ENCODE results near the gene AKAP8L.
"Not testable (repeated sequence)": the region's sequence is repeated elsewhere in the genome, so short reads cannot be mapped to it uniquely, and the experiment has no call there.

AKAP8L gene

DNA sequence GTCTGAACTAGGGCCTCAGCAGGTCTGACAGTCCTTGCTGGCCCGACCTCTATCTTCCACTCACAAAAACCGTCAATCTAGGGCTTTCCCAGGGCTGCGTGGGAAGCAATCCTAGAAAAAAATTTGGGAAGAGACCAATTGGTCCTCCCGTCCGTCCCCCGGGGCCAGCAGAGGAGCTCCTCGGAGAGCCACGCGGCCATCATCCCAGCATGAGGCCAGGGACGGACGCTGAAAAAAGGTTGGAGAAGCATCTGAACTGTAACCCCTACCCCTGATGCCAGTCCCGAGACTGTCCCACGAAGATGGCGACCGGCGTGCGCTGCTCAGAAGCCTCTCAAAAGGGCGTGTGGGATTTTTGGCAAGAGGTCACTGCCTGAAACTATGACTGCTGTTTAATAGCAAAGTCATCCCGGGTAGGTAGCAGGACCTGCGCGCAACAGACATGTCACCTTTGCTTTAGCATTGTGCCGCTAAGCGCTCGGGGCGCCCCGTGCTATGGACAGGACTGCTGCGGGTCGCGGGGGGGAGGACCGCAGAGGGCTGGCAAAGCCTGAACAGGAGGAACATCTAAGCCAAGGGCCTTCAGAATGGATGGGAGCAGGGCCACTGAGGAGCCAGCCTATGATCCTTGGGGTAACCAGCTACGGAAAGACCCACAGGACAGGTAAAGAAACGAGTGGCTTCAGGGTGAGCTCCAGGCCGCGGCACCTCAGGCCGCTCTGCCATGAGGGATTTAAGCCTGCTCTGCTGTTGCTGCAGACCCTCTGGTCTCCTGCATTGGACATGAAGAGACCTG is 49.8 kb downstream of the AKAP8L start:
- no peak overlapping the region for H3K4me3 ChIP-seq (ENCODE audit: low read depth, low read length)
- no peak for DNase-seq (ENCODE audit: low read depth)
- in situ Hi-C loops (cut with HindIII; ENCODE audit: low sequenced_read_pairs) = no loop called here
- TF ChIP-seq, protein P1, sequence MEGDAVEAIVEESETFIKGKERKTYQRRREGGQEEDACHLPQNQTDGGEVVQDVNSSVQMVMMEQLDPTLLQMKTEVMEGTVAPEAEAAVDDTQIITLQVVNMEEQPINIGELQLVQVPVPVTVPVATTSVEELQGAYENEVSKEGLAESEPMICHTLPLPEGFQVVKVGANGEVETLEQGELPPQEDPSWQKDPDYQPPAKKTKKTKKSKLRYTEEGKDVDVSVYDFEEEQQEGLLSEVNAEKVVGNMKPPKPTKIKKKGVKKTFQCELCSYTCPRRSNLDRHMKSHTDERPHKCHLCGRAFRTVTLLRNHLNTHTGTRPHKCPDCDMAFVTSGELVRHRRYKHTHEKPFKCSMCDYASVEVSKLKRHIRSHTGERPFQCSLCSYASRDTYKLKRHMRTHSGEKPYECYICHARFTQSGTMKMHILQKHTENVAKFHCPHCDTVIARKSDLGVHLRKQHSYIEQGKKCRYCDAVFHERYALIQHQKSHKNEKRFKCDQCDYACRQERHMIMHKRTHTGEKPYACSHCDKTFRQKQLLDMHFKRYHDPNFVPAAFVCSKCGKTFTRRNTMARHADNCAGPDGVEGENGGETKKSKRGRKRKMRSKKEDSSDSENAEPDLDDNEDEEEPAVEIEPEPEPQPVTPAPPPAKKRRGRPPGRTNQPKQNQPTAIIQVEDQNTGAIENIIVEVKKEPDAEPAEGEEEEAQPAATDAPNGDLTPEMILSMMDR (IDR thresholded peaks at IDR 0.05; ENCODE audit: low read depth, low read length, missing control alignments) = no peak

DNA sequence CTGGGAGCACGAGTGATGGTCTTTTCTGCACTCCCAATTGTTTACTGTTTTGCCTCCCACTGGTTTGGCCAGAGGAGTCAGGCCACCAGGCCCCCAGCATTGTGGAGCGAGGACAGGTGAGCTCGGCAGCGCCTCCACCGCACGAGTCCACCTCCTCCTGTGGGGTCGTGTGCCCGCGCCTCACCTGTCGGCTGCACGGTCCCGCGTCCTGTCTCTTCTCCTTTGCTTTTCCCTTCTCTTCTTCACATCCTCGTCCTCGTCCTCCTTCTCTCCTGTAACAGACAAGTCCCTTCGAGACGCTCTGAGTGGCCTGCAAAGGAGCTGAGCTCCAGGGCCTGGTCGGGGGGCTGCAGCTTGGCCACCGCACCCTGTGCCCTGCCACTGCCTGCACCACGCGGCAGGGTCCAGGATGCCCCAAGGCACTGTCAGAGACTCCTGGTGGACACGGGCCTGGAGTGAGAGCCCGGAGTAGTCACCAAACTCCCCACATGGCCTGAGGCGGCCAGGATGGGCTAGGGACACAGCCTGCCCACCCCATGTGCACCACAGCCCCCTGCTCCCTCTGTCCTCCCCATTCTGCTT is 50.6 kb downstream of the AKAP8L start:
- TF ChIP-seq, protein P1 (IDR thresholded peaks at IDR 0.05; ENCODE audit: low read depth, low read length, missing control alignments) = no peak
- no peak for DNase-seq (ENCODE audit: low read depth)
- no peak overlapping the region for H3K4me3 ChIP-seq (ENCODE audit: low read depth, low read length)
- in situ Hi-C loops (cut with HindIII; ENCODE audit: low sequenced_read_pairs) = no loop called here

DNA sequence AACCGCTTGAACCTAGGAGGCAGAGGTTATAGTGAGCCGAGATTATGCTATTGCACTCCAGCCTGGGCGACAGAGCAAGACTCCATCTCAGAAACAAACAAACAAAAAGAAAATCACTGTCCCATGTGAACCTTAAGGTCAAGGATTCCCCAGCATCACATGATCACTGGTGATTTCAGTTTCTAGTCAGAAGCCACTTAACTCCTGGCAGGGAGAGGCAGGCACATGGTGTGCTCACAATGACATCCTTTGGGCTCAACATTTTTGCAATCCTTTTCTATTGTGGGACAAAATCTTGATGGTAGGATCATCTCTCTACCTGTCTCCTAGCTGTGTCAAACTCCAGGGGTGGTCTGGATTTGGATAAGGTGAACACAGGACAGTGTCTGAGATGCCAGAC is 51.3 kb downstream of the AKAP8L start:
- in situ Hi-C loops (cut with HindIII; ENCODE audit: low sequenced_read_pairs) = no loop called here
- TF ChIP-seq, protein P1 (IDR thresholded peaks at IDR 0.05; ENCODE audit: low read depth, low read length, missing control alignments) = no peak
- DNase-seq (ENCODE audit: low read depth) = no peak
- no peak overlapping the region for H3K4me3 ChIP-seq (ENCODE audit: low read depth, low read length)

DNA sequence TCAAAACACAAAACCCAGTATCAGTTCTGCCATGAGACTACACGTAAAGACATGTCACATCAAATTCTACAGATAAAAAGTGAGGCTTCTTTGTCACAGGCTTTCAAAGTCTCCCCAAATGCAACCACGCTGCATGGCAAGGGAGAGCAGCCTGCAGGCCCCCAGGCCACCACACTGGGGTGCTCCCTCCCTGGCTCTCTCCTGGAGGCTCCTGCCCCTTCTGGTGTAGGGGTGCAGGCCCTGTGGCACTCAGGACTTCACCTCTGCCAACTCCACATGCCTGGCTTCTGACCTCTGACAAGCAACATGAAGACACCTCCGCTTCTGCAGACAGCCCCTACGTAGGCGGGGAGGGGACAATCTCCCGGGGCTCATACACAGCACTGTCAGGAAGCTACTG is 53.5 kb downstream of the AKAP8L start:
- DNase-seq (ENCODE audit: low read depth) = no peak
- TF ChIP-seq, protein P1 (IDR thresholded peaks at IDR 0.05; ENCODE audit: low read depth, low read length, missing control alignments) = no peak
- no peak overlapping the region for H3K4me3 ChIP-seq (ENCODE audit: low read depth, low read length)
- in situ Hi-C loops (cut with HindIII; ENCODE audit: low sequenced_read_pairs) = no loop called here

DNA sequence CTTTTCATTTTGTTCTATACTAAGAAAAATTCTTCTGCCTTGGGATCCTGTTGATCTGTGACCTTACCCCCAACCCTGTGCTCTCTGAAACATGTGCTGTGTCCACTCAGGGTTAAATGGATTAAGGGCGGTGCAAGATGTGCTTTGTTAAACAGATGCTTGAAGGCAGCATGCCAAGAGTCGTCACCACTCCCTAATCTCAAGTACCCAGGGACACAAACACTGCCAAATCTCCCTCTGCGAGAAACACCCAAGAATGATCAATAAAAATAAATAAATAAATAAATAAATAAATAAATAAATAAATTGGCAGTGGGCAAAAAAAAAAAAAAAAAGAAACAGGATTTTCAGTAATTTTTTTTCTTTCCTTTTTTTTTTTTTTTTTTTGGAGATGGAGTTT is 55.0 kb downstream of the AKAP8L start:
- in situ Hi-C loops (cut with HindIII; ENCODE audit: low sequenced_read_pairs); H3K4me3 ChIP-seq (ENCODE audit: low read depth, low read length); DNase-seq (ENCODE audit: low read depth): not testable (repeated sequence)

DNA sequence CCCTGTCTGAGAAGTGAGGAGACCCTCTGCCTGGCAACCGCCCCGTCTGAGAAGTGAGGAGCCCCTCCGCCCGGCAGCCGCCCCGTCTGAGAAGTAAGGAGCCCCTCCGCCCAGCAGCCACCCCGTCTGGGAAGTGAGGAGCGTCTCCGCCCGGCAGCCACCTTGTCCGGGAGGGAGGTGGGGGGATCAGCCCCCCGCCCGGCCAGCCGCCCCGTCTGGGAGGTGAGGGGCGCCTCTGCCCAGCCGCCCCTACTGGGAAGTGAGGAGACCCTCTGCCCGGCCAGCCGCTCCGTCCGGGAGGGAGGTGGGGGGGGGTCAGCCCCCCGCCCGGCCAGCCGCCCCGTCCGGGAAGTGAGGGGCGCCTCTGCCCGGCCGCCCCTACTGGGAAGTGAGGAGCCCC is 55.7 kb downstream of the AKAP8L start:
- DNase-seq (ENCODE audit: low read depth); H3K4me3 ChIP-seq (ENCODE audit: low read depth, low read length); in situ Hi-C loops (cut with HindIII; ENCODE audit: low sequenced_read_pairs): not testable (repeated sequence)

DNA sequence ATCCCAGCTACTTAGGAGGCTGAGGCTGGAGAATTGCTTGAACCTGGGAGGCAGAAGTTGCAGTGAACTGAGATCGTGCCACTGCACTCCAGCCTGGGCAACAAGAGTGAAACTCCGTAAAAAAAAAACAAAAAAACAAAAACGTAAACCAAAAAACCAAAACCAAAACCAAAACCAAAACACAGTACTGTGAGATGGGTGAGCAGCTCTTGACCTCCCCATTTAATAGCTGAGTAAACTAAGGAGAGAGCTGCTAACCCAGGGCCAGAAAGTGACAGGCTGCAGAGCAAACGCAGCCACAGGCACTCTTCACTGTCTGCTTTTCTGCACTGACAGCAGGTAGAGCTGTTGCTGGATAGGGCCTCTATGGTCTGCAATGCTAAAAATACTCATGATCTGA is 58.8 kb downstream of the AKAP8L start:
- DNase-seq (ENCODE audit: low read depth); H3K4me3 ChIP-seq (ENCODE audit: low read depth, low read length); in situ Hi-C loops (cut with HindIII; ENCODE audit: low sequenced_read_pairs): not testable (repeated sequence)

DNA sequence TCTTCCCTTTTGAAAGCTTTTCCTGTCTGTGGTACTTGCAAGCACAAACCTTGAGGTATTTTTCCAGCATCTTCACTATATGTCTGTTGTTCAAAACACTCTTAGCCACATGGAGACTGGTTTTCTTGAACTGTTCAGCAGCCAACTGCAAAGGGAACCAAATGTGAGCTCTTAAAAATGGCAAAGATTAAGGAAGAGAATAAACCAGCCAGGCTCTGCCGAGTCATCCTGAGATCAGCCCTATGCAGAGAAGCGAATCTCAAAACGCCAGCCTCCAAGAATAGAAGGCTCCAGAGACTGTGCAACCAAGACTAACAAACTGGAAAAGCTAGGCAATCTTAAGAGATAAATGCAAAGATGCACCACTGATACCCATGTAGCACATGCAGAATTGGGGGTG is 59.9 kb downstream of the AKAP8L start:
- in situ Hi-C loops (cut with HindIII; ENCODE audit: low sequenced_read_pairs) = no loop called here
- DNase-seq (ENCODE audit: low read depth) = no peak
- no peak overlapping the region for H3K4me3 ChIP-seq (ENCODE audit: low read depth, low read length)
- TF ChIP-seq, protein P1 (IDR thresholded peaks at IDR 0.05; ENCODE audit: low read depth, low read length, missing control alignments) = no peak
